HG03139 (cell line): ENCODE results near the gene RARRES1.

Source experiments
- ATAC-seq: cut with Tn5 transposase; IDR thresholded peaks from one replicate; pipeline ENCODE4 v1.9.1; 2021; ENCODE audit not compliant: unreplicated experiment

Gene RARRES1

GRCh38 chr3:158735296-158736033, 3.2 kb upstream of the RARRES1 start:
- ATAC-seq: no peak

DNA sequence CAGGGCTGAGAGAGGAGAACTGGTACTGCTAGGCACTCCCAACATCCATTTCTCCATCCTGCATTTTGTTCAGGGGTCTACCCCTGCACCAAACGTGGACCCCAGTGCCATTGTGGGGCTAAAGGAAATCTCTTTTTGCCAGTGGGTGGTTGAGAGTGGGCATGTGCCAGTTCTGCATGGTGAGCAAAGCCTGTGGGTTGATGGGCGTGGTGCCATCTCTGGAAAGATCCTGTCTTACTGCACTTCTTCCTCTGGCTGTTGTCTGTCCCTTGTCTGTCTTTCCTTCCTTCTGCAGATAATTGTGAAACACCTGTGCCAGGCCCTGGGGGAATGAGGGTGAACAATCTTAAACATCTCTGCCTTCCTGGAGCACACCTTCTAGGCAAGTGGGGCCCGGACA, 1.4 kb upstream of the RARRES1 start:
- ATAC-seq: no peak

DNA sequence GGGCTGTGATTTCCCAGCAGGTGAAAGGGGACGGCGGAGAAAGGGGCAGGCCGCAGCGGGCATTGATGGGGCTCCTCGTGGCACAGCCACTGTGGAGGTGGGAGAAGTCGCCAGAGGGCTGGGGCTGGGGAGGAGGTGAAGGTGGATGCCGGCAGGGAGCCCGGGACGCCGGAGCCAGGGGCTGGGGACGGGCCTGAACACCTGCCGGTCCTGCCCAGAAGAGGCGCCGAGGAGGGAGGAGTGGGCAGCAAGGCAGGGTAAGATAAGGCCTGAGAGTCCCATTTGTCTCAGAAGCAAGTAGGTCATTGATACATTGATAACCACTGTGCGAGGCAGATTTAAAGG, 571 bp upstream of the RARRES1 start:
- ATAC-seq: no peak

GRCh38 chr3:158731486-158731885, 771 bp downstream of the RARRES1 start:
- no peak for ATAC-seq

DNA sequence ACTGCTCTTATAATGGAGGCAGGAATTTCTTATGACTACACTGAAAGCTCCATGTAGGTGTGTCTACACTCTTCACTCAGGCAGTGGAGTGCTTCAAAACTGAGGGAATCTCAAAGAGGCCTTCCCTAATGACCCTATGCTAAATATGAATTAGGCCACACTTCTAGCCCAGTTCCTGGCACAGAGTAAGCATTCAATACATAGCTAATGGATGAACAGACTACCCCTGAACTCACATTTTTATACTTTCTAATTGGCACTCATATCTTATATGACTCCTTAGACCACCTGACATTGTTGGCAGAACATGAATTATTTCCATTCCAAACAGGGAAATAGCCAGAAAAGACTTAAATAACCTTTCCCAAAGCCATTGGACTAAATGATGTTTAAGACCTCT, 3.4 kb downstream of the RARRES1 start:
- no peak for ATAC-seq

- ATAC-seq: no peak
These were observed 4.2 kb downstream of the RARRES1 start for GRCh38 chr3:158728061-158728377.

- ATAC-seq: peak; percentile 48
These were observed 4.8 kb downstream of the RARRES1 start for GRCh38 chr3:158727206-158728060.

DNA sequence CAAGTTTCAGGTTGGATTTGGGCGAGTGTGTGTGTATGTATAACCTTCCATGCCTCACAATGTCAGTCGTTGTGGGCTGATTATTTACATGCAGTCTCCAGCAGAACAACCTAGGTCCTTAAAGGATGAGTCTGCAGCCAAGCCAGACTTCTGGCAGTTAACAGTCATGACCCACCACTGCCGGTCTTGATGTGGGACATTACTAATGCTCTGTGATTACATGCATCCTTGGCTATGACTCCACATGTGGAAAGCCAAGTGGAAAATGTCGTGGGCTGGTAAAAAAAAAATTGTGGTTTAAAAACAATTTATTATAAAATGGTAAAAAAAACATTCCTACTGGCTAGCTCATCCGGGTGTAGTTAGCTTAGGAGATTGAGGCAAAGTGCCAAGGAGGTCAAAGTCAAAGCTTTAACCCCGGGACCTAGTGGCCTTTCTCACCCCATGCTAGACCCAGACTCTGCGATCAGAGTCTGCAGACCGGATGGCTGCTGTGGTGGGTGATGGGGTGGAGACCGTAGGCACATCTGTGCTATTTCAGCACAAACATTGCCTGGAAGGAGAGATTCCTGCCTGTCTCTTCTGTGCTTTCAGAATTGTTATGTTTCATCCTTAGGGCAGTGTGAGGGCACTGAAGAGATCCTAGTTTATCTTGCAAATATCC, 6.8 kb downstream of the RARRES1 start:
- ATAC-seq: no peak

- ATAC-seq: no peak
These were observed 8.3 kb downstream of the RARRES1 start for GRCh38 chr3:158723991-158724390.

GRCh38 chr3:158722108-158722507, 10.1 kb downstream of the RARRES1 start:
- ATAC-seq: no peak

DNA sequence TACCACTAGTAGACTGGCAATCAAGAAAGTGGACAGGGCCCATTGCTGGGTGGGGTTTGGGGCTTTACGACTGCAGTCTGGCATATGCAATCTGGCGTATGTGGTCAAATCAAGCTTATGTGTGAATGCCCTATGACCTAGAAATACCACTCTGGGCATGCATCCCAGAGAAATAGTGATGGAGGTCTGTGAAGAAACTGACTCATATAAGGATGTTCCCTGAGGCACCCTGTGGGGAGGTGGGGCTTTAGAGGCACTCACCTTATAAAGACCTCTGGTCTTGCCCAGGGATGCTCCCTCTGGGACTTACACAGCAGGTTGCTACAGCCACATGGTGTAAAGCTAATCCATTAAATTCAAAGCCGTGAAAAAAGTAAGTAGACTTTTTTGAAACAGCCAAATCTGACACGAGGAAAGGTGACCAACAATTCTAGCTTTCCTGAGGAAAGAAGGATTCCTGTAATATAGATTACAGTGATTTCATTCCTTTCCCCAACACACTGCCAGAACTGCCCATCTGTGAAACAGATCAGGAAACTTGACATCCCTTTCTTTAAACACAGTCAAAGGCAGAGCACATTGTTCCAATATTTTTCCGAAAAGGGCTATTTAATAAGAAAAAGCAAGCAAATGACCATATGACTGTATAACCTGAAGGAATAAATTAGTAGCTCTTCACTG, 13.6 kb downstream of the RARRES1 start:
- no peak for ATAC-seq

DNA sequence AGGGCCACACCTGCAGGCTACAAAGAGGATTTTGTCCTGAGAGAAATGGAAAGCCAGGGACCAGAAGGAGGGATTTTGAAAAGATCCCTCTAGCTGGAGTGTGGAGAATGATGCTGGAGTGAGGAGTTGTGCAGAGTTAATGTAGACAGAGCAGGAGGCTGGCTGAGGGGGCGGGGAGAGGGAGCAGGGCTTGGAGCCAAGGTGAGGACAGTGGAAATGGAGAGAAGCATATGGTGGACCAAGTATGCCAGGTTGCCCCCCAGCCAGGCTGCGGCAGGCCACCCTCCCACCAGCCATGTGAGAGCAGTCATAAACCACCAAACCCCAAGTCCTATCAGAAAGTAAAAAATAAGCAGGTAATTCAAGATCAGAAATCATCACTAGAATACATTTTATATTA, 14.7 kb downstream of the RARRES1 start:
- no peak for ATAC-seq

DNA sequence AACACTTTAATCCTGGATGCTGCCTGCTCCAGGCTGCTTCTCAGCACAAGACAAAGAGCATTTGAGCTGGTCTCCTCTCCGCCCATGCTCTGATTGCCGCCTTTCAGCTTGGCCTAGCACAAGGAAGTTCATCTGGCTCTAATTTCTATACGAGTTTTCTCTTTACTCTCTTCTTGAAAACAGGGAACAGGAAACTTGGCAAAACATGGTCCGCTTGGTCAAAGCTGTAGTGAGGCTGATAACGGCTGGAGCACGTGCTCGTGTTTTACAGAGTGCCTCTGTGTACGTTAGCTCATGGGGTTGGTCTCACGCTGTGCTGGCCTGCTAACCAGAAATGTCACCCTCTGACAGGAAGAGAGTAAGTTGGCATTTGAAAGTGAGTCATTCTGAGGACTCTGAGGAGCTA, 19.2 kb downstream of the RARRES1 start:
- ATAC-seq: no peak

DNA sequence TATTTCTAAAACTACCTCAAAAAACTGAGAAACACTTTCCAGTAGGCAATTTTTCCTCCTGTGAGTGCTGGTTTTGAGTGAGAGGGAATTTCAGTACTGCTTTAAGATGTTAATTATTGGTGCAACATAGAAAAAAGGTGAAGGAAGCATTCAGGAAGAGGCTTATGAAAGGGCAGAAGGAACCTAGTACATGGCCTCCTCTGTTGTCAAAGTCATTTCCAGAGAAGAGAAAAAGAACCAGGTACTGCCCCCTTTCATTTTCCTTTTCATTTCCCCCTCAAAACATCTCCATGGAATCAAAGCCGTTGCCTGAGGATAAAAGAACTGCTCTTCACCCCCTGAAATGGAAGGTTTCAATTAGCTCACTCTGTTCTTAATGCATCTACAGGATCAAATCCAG, 19.8 kb downstream of the RARRES1 start:
- no peak for ATAC-seq

DNA sequence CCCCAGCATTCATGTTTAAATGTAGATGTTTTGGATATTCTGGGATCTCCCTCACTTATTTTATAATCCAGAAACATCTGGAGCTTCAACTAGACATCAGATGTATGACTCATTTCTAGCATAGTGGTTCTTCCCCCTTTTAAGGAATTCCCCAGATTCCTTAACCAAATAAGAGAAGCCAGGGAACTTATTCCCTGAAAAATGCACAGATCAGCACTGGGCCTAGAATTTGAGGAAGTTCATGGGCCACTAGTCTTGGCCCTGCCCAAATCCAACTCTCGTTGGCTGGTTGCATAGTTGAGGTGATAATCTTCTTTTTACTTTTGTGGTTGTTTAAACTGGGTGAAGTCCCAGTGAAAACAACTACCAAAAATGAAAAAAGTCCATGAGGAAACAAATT, 20.4 kb downstream of the RARRES1 start:
- ATAC-seq: no peak

GRCh38 chr3:158710601-158711000, 21.7 kb downstream of the RARRES1 start:
- ATAC-seq: no peak

GRCh38 chr3:158709666-158710083, 22.6 kb downstream of the RARRES1 start:
- ATAC-seq: no peak

DNA sequence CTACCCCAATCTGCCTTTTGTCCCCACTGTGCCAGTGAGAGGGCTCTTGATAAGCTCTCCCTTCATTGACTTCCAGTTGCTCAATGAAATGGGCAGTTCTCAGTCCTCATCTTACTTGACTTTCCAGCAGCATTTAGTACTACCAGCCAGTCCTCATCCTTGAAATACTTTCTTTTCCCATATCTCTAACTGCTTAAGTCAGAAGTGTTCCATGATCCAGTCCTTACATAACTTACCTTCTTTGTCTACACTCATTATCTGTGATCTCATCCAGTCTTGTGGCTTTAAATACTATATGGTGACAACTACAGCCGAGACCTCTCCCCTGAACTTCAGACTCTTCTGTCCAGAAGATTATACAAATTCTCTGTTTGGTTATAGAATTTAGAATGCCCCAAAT, 28.7 kb downstream of the RARRES1 start:
- ATAC-seq: no peak

DNA sequence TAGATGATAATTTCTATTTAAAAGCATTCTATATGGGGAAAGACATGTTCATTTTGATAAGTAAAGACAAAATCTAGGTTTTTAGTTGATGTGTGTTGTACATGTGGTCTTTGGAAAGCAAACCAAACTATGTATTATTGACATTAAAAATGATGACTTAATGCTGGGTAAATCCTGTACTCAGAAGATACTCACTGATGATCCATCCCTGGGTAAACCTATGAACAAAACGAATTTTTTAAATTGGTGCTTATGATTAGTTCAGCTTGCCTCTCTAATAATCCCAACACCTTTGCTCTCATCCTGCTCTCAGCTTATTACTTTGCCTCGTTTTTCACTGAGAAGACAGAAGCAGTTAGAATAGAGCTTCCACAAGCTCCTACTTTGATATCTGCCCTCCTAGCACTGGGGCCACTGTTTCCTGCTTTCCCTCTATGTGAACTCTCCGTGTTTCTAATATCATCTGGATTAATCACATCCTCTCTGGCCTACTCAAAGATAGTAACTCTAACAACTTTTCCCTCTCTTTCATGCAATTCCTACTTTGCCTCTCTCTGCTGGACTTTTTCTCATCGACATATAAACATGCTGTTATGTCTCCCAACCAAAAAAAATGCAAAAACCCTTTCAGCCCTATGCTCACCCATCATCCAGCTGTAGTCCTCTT, 29.3 kb downstream of the RARRES1 start:
- no peak for ATAC-seq

DNA sequence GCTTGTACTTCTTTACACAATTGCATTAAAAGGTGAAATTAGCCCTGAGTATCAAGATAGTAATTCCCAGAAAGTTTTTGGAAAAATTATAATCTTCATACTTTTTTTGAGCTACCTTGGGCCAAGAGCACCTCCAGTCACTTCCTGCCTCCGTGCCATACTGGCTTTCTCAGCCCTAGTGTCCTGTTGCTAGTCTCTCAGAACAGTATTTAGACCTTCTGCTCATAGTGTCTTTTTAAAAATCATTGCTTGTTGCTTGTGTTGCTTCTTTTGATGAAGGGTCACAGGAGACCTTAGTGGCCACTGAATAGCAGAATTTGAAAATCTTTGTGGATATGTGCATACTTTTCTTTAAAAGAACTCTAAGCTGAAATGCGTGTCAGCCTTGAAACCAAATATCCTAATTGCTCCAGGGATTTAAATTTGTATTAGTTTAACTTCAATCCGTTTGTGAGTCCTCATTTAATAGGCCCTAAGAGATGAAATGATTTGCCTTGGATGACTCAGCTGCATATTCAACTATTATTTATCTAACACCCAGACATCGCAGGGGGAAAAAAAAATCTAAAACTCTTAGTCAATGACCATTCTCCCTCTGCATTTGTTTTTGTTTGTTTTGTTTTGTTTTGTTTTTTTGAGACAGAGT, 30.7 kb downstream of the RARRES1 start:
- ATAC-seq: no peak

- no peak for ATAC-seq
These were observed 31.7 kb downstream of the RARRES1 start for GRCh38 chr3:158700559-158700958.
